SK-N-MC (cell line): ENCODE measurements around the gene NRBF2.

ENCODE experiments used
- EZH2 ChIP-seq: fragments of 200-600 bp; sonication (generic); IDR thresholded peaks from one replicate; pipeline ENCODE4 v1.6.1; 2017; ENCODE audit warnings: antibody characterized with exemption
- FOXP2 ChIP-seq: optimal IDR thresholded peaks from 2 replicates; pipeline ENCODE3; 2011; ENCODE audit warnings: mild to moderate bottlenecking, moderate library complexity; ENCODE audit not compliant: insufficient read depth; ENCODE audit errors: extremely low read length, control extremely low read depth
- POLR2AphosphoS5 ChIP-seq: IDR thresholded peaks from 2 replicates; pipeline ENCODE4 v1.6.1; 2012; ENCODE audit warnings: mild to moderate bottlenecking, low read depth, low read length, borderline replicate concordance

DNA sequence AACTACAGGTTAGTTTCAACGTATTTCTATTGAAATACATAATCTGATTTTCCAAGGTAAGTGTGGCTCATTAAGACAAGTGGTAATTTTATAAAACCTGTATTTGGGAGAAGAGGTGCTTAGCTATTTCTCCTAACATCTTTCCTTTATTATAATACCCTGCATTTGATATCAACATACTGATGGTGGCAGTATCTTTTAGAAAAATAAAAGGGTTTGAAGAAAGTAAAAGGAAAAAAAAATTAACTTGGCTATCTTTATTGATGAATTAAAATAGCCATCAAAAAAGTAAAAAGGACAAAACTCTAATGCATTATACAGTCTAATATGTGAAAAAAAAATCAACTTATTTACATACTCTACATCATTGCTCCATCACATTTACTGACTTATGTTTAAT lies 68.0 kb downstream of the NRBF2 start:
- TF ChIP-seq POLR2AphosphoS5 (no peak), EZH2 (no peak), FOXP2 (no peak)
